HG03045 (cell line): ENCODE data around the gene MCCC2.
"Not testable (repeated sequence)": the region's sequence is repeated elsewhere in the genome, so short reads cannot be mapped to it uniquely, and the experiment has no call there.

Experiments used
- ATAC-seq: cut with Tn5 transposase; IDR thresholded peaks from one replicate; pipeline ENCODE4 v1.9.1; 2021; ENCODE audit warnings: mild to moderate bottlenecking, moderate library complexity; ENCODE audit not compliant: unreplicated experiment

Gene MCCC2

GRCh38 chr5:71658916-71659662 is 71.9 kb downstream of the MCCC2 start:
- no peak for ATAC-seq

- ATAC-seq = no peak
Observed at GRCh38 chr5:71662381-71662780, 75.2 kb downstream of the MCCC2 start.

GRCh38 chr5:71663191-71663969 is 76.2 kb downstream of the MCCC2 start:
- ATAC-seq = no peak

GRCh38 chr5:71664615-71665014 is 77.5 kb downstream of the MCCC2 start:
- not testable (repeated sequence) for ATAC-seq

- no peak for ATAC-seq
Observed at GRCh38 chr5:71666321-71666720, 79.2 kb downstream of the MCCC2 start.

- no peak for ATAC-seq
Observed at GRCh38 chr5:71677977-71678376, 90.8 kb downstream of the MCCC2 start.

GRCh38 chr5:71679714-71680113 is 92.6 kb downstream of the MCCC2 start:
- ATAC-seq = no peak

GRCh38 chr5:71680510-71680909 is 93.4 kb downstream of the MCCC2 start:
- ATAC-seq = no peak

- no peak for ATAC-seq
Observed at GRCh38 chr5:71681296-71681695, 94.2 kb downstream of the MCCC2 start.

GRCh38 chr5:71684309-71684708 is 97.2 kb downstream of the MCCC2 start:
- no peak for ATAC-seq

GRCh38 chr5:71693828-71694427 is 106.8 kb downstream of the MCCC2 start:
- ATAC-seq = no peak

GRCh38 chr5:71695071-71695470 is 107.9 kb downstream of the MCCC2 start:
- ATAC-seq = no peak

- no peak for ATAC-seq
Observed at GRCh38 chr5:71695595-71695994, 108.5 kb downstream of the MCCC2 start.

GRCh38 chr5:71697967-71698366 is 110.8 kb downstream of the MCCC2 start:
- no peak for ATAC-seq

- ATAC-seq = no peak
Observed at GRCh38 chr5:71699233-71699632, 112.1 kb downstream of the MCCC2 start.

- ATAC-seq = no peak
Observed at GRCh38 chr5:71699751-71700150, 112.6 kb downstream of the MCCC2 start.

- ATAC-seq = no peak
Observed at GRCh38 chr5:71700803-71701202, 113.7 kb downstream of the MCCC2 start.

- no peak for ATAC-seq
Observed at GRCh38 chr5:71701407-71701806, 114.3 kb downstream of the MCCC2 start.

GRCh38 chr5:71703941-71704340 is 116.8 kb downstream of the MCCC2 start:
- no peak for ATAC-seq

- ATAC-seq = no peak
Observed at GRCh38 chr5:71705421-71705820, 118.3 kb downstream of the MCCC2 start.

GRCh38 chr5:71706906-71707305 is 119.8 kb downstream of the MCCC2 start:
- ATAC-seq = no peak
